Measurements from ENCODE around the gene UBXN1.

UBXN1 gene

DNA sequence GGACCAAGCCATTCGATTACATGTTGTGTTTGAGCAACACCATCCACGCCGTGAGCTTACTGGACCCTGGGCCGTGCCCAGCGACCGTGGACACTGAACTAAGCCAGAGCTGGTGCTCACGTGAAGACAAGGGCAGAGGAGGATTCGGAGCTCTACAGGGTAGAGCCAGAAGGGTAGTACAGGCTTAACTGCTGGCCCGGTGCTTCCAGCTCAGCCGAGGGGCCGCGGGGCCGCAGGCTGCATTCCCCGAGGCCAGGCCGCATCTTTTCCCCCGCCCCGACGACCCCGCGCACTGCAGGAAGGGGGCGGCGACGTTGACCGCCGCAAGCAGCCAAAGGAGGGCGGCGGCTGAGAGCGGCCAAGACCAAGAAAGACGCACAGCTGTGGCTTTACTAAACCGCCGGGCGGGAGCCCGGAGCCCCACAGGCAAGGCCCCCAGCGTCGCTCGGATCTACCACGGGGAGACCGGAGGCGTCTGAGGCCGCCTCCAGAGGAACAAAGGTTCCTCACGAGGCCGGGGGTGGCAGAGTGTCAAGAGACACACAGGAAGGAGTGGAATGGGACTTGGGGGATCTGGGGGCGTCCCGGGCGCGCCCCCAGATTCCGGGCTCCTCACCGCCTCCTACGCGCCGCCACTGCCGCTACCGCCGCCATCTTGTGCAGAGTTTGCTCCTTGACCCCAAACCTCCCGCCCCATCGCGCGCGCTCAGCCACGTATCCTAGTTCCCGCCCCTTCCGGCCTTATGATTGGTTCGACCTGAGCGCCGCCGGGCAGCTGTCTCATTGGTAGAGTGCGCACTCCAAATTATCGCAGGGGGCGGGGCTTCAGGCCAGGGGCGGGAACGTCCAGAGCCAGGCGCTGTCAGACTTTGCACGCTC lies 32.7 kb downstream of the UBXN1 start, which contains the start of gene GANAB:
GANAB (minus strand) TSS at position 668 of the 879 bp plus-strand sequence; CDS start at position 654, 14 bp downstream.
- peak; percentile 98 for DNase-seq (ENCODE audit: low read depth in 2 of 2)

DNA sequence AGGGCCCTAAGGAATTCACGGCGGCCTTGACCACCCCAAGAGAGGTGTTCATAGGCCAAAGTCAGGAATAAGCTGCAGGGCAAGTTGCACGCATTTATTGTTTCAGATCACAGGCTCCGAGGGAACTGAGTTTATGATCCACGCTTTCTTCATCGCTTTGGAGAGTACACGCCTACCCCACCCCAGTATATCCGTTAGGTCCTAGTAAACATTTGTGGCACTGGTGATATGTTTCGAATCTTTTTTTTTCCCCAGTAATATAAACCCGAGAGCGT lies 33.3 kb downstream of the UBXN1 start:
- no peak for DNase-seq (ENCODE audit: low read depth in 2 of 2)

DNA sequence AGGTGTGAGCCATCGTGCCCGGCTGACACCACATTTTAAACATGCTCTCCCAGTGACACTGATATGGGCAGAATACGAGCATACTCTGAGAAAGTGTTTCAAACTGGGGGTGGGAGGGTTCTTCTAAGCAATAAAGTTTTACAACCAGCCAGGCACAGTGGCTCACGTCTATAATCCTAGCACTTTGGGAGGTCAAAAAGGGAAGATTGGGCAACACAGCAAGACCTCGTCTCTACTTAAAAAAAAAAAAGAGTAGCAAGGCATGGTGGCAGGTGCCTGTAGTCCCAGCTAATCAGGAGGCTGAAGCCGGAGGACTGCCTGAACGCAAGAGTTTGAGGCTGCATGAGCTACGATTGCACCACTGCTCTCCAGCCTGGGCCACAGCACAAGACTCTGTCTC lies 34.7 kb downstream of the UBXN1 start:
- DNase-seq (ENCODE audit: low read depth in 2 of 2), result no peak

DNA sequence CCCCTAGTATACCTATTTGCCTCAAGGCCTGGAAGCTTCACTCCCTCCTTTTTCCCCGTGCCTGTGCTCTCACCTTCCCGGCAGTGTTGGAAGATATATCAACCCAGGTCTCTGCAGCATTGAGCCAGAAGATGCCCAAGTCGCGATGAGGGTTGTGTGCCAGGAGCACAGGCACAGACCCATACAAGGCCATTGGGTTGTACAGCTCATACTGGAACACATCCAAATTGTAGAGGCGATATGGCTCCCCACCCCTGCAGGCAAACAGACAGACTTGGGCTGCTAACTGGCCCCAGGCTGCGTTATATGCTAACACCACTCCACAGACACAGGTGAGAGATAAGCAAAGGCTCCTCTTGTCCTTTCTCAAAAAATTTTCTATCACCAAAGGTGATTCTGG lies 46.4 kb downstream of the UBXN1 start:
- no peak for DNase-seq (ENCODE audit: low read depth in 2 of 2)

DNA sequence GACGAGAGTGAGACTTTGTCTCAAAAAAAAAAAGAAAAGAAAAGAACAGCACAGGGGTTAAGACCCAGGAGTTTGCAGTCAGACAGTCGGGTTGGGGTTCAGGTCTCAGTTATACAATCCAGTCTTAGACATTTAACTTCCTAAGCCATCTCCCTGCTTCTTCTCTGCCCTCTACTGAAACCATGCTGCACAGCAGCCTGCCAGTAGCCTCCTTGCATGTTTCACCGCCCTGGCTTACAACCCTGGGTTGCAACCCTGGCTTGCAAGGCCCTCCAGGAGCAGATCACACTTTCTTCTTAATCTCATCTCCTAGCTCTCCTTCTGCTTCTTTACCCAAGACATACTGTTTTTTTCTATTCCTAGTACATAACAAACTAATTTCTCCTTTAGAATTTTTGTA lies 51.2 kb downstream of the UBXN1 start:
- no peak for DNase-seq (ENCODE audit: low read depth in 2 of 2)
